ENCODE data around the gene GABRB2. TPM values are rescaled to one million over a fixed set of nuclear protein-coding genes. Genes with fewer than 3 reads are reported as not detected.
"Not testable (repeated sequence)": the region's sequence is repeated elsewhere in the genome, so short reads cannot be mapped to it uniquely, and the experiment has no call there.

GABRB2 gene
- total RNA-seq, 1 donor from 2014 or later = not detected

DNA sequence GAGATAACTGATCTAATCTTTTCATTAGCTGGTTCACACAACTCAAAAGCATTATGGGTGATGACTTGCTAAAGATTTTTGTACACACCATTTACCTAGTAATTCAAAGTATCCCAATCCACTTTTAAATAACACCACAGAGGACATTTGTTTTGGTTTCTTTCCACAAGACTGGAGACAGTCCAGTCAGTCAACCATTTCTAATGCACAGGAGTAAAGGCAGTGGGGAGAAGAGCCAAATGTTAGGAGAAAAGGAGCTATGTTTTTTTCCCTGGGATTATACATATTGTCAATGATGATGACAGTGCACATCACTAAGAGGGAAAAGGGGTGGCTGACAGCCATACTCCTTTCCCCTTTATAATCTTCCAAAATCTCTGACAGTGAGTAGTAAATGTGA, 240.9 kb downstream of the GABRB2 start:
- Mint-ChIP-seq H3K27me3 (ENCODE audit: low read depth) (no peaks in the 10 kb centered on the region), H3K4me3 (ENCODE audit: unreplicated experiment) (no peak overlapping the region), H3K4me1 (ENCODE audit: low read depth) (no peaks in the 10 kb centered on the region), H3K9me3 (ENCODE audit: low read depth) (peaks cover 5% of the 10 kb centered on the region), H3K27ac (ENCODE audit: unreplicated experiment) (no peak overlapping the region), H3K36me3 (ENCODE audit: low read depth) (no peaks in the 10 kb centered on the region)
- no peak for DNase-seq (ENCODE audit: low spot score)
- TF ChIP-seq, protein P1, sequence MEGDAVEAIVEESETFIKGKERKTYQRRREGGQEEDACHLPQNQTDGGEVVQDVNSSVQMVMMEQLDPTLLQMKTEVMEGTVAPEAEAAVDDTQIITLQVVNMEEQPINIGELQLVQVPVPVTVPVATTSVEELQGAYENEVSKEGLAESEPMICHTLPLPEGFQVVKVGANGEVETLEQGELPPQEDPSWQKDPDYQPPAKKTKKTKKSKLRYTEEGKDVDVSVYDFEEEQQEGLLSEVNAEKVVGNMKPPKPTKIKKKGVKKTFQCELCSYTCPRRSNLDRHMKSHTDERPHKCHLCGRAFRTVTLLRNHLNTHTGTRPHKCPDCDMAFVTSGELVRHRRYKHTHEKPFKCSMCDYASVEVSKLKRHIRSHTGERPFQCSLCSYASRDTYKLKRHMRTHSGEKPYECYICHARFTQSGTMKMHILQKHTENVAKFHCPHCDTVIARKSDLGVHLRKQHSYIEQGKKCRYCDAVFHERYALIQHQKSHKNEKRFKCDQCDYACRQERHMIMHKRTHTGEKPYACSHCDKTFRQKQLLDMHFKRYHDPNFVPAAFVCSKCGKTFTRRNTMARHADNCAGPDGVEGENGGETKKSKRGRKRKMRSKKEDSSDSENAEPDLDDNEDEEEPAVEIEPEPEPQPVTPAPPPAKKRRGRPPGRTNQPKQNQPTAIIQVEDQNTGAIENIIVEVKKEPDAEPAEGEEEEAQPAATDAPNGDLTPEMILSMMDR (IDR thresholded peaks at IDR 0.05) = no peak

DNA sequence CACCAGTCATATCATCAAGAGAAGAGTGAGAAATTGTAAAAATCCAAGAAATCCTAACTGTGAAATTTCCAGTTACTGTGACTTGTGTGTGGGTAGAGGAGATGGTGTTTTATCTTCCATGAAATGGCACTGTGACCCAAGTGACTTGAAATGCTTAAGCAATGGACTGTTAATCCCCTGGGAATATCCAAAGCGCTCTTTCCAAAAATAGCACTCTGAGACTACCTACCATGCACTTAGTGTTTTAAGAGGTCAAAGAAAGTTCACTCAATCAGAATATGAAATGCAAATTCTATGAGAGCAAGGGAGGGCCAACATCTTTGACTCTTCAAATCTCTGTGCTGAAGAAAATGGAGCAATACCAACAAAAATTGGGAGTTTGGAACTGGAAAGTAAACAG, 244.0 kb downstream of the GABRB2 start:
- TF ChIP-seq, protein P1 (IDR thresholded peaks at IDR 0.05) = no peak
- Mint-ChIP-seq H3K36me3 (ENCODE audit: low read depth) (no peaks in the 10 kb centered on the region), H3K27me3 (ENCODE audit: low read depth) (no peaks in the 10 kb centered on the region), H3K4me3 (ENCODE audit: unreplicated experiment) (no peak overlapping the region), H3K27ac (ENCODE audit: unreplicated experiment) (no peak overlapping the region), H3K9me3 (ENCODE audit: low read depth) (peaks cover 2% of the 10 kb centered on the region), H3K4me1 (ENCODE audit: low read depth) (no peaks in the 10 kb centered on the region)
- no peak for DNase-seq (ENCODE audit: low spot score)

DNA sequence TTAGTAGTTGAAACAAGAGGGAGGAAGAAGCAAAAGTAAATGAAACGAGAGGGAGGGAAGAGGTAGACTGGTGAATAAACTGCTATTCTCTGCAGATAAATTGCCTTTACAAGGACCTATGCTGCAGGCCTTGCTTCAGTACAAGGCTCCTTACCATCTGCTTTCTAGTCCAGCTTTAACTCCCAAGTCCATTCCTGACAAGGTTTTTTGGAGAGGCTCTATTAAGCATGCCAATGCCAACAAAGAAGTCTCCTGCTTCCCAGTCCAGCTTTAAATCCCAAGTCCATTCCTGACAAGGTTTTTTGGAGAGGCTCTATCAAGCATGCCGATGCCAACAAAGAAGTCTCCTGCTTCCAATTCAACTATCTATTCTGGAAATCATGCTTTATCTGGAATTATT, 244.9 kb downstream of the GABRB2 start:
- Mint-ChIP-seq H3K36me3 (ENCODE audit: low read depth) (no peaks in the 10 kb centered on the region), H3K27me3 (ENCODE audit: low read depth) (no peaks in the 10 kb centered on the region), H3K27ac (ENCODE audit: unreplicated experiment) (no peak overlapping the region), H3K4me3 (ENCODE audit: unreplicated experiment) (no peak overlapping the region), H3K4me1 (ENCODE audit: low read depth) (no peaks in the 10 kb centered on the region), H3K9me3 (ENCODE audit: low read depth) (peaks cover 5% of the 10 kb centered on the region)
- DNase-seq (ENCODE audit: low spot score) = no peak
- TF ChIP-seq, protein P1 (IDR thresholded peaks at IDR 0.05) = no peak

DNA sequence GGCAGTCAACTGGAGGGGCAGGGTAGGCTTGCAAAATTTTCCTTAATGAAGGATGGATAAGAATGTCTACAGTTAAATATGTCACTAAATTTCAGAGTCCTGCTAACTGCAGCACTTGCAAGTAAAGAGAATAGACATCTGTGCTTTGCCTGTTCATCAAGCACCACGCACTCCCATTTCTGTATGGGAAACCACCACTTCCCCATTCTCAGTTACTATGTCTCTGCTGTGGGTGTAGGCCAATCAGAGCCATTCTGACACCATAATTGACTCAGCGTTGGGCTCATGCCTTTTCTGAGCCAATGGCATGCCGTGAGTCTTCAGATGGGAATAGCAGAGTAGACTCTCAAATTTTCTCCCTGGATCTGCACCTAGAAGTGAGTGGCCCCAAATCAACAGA, 247.5 kb downstream of the GABRB2 start:
- Mint-ChIP-seq H3K27me3 (ENCODE audit: low read depth) (no peaks in the 10 kb centered on the region), H3K27ac (ENCODE audit: unreplicated experiment) (no peak overlapping the region), H3K9me3 (ENCODE audit: low read depth) (peaks cover 5% of the 10 kb centered on the region), H3K4me3 (ENCODE audit: unreplicated experiment) (no peak overlapping the region), H3K36me3 (ENCODE audit: low read depth) (no peaks in the 10 kb centered on the region), H3K4me1 (ENCODE audit: low read depth) (no peaks in the 10 kb centered on the region)
- no peak for DNase-seq (ENCODE audit: low spot score)
- TF ChIP-seq, protein P1 (IDR thresholded peaks at IDR 0.05) = no peak

DNA sequence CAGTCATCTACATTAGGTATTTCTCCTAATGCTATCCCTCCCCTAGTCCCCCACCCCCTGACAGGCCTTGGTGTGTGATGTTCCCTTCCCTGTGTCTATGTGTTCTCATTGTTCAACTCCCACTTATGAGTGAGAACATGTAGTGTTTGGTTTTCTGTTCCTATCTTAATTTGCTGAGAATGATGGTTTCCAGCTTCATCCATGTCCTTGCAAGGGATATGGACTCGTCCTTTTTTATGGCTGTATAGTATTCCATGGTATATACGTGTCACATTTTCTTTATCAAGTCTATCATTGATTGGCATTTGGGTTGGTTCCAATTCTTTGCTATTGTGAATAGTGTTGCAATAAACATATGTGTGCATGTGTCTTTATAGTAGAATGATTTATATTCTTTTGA, 249.1 kb downstream of the GABRB2 start:
- not testable (repeated sequence) for H3K27me3 Mint-ChIP-seq (ENCODE audit: low read depth); H3K36me3 Mint-ChIP-seq (ENCODE audit: low read depth); H3K27ac Mint-ChIP-seq (ENCODE audit: unreplicated experiment); H3K4me3 Mint-ChIP-seq (ENCODE audit: unreplicated experiment); H3K9me3 Mint-ChIP-seq (ENCODE audit: low read depth); DNase-seq (ENCODE audit: low spot score); H3K4me1 Mint-ChIP-seq (ENCODE audit: low read depth)

DNA sequence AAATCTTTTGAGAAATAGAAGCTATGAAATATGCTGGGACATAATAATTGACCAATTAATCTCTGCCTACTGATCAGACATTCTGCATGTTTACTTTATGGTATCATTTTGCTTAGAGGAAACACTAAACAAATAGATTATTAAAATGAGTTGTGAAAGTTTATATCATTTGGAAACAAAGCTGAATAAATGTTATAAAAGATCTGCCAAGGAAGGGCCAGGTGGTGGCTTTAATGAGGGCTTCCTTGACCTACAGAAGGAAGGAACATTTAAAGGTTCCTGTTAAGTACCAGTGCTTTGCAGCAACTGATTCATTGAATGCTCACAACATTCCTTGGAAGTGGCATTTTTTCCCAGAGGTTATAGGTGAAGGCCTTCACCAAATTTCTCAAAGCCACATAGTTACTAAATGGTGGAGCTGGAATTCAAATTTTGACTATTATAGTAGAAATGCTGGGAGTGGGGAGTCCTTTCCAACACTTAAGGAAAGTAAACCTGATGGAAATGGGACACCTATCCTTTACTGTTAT, 250.7 kb downstream of the GABRB2 start:
- no peak for DNase-seq (ENCODE audit: low spot score)
- Mint-ChIP-seq H3K9me3 (ENCODE audit: low read depth) (peaks cover 5% of the 10 kb centered on the region), H3K4me1 (ENCODE audit: low read depth) (no peaks in the 10 kb centered on the region), H3K4me3 (ENCODE audit: unreplicated experiment) (no peak overlapping the region), H3K27ac (ENCODE audit: unreplicated experiment) (no peak overlapping the region), H3K27me3 (ENCODE audit: low read depth) (no peaks in the 10 kb centered on the region), H3K36me3 (ENCODE audit: low read depth) (no peaks in the 10 kb centered on the region)
- TF ChIP-seq, protein P1 (IDR thresholded peaks at IDR 0.05) = no peak

Data from chondrocyte (in vitro differentiated cells).